ENCODE data around the gene CRELD2.
A peak's percentile ranks its signal among the peaks of the same experiment; 100 is the strongest.

GRCh38 chr22:49966774-49967705 lies 48.6 kb downstream of the CRELD2 start:
- TF ChIP-seq MAFK (IDR thresholded peaks at IDR 0.05; ENCODE audit: low read depth, low read length) (no peak), POLR2A (IDR thresholded peaks at IDR 0.05; ENCODE audit: low read depth, low read length) (0 out of 2 replicates have a peak, but pooled peaks have one; percentile 21), CTCF (conservative IDR thresholded peaks at IDR 0.05; ENCODE audit: low read depth, low read length) (no peak), RAD21 (IDR thresholded peaks at IDR 0.05; ENCODE audit: low read length) (no peak), RFX5 (IDR thresholded peaks at IDR 0.05; ENCODE audit: low read depth, low read length) (no peak), ELK1 (IDR thresholded peaks at IDR 0.05; ENCODE audit: borderline replicate concordance, low read depth, low read length) (no peak), CHD1 (IDR thresholded peaks at IDR 0.05; ENCODE audit: low read depth, low read length) (no peak), SMC3 (IDR thresholded peaks at IDR 0.05; ENCODE audit: low read depth, low read length) (no peak), MAZ (IDR thresholded peaks at IDR 0.05; ENCODE audit: borderline replicate concordance, low read depth, low read length) (peak; percentile 25; the same call in 1 of the 2 replicates), CEBPB (IDR thresholded peaks at IDR 0.05; ENCODE audit: low read depth, low read length) (peak; percentile 53), USF2 (IDR thresholded peaks at IDR 0.05; ENCODE audit: low read depth, low read length) (no peak), BHLHE40 (IDR thresholded peaks at IDR 0.05; ENCODE audit: low read depth, low read length) (no peak), NFE2L2 (IDR thresholded peaks at IDR 0.05; ENCODE audit: low read depth, low read length) (no peak), RCOR1 (IDR thresholded peaks at IDR 0.05; ENCODE audit: insufficient replicate concordance, low read length) (no peak)

Data from IMR-90 (cell line).